Body of pancreas (tissue), 4 donors: ENCODE measurements around the gene TTC16.

Experiments
- POLR2A ChIP-seq, 3 donors: fragments of 450-650 bp; IDR thresholded peaks; one replicate each; pipeline ENCODE4 v1.6.1; 2016; ENCODE audit warnings: antibody characterized with exemption in 3 of 3, mild to moderate bottlenecking in 2 of 3
- TF ChIP-seq, protein P1 (sequence below), 7 experiments: fragments of 450-650 bp in 4 of 7; fragments of 200-600 bp in 3 of 7; sonication (generic) in 3 of 7; IDR thresholded peaks; one replicate each; pipeline ENCODE4 v1.5.1; 2016 to 2019; ENCODE audit warnings: antibody characterized with exemption in 7 of 7

DNA sequence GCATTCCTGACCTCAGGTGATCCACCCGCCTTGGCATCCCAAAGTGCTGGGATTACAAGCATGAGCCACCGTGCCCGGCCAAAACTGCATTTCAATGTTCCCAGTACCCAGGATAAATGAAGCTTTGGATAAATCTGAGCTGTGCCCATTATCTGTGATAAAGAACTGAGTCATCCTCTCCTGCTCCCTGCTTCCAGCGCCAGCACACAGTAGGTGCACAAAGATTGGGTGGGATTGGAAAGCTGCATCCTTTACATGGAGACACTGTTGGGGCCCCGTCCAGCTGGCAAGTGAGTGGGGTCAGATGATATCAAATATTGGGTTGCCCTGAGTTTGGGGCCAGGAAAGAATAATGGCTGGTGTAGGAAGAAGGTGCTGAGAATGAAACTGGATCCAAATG is 45.2 kb downstream of the TTC16 start:
- TF ChIP-seq, protein P1, sequence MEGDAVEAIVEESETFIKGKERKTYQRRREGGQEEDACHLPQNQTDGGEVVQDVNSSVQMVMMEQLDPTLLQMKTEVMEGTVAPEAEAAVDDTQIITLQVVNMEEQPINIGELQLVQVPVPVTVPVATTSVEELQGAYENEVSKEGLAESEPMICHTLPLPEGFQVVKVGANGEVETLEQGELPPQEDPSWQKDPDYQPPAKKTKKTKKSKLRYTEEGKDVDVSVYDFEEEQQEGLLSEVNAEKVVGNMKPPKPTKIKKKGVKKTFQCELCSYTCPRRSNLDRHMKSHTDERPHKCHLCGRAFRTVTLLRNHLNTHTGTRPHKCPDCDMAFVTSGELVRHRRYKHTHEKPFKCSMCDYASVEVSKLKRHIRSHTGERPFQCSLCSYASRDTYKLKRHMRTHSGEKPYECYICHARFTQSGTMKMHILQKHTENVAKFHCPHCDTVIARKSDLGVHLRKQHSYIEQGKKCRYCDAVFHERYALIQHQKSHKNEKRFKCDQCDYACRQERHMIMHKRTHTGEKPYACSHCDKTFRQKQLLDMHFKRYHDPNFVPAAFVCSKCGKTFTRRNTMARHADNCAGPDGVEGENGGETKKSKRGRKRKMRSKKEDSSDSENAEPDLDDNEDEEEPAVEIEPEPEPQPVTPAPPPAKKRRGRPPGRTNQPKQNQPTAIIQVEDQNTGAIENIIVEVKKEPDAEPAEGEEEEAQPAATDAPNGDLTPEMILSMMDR (IDR thresholded peaks at IDR 0.05) = no peak
- TF ChIP-seq POLR2A (IDR thresholded peaks at IDR 0.05) = no peak
